HG02938 (cell line): ENCODE measurements around the gene AATF.

Experiments
- ATAC-seq: cut with Tn5 transposase; IDR thresholded peaks from one replicate; pipeline ENCODE4 v1.9.1; 2021; ENCODE audit warnings: mild to moderate bottlenecking, moderate library complexity; ENCODE audit not compliant: unreplicated experiment

The AATF gene

GRCh38 chr17:37041932-37042331, 93.2 kb downstream of the AATF start:
- no peak for ATAC-seq

GRCh38 chr17:37043201-37043600, 94.4 kb downstream of the AATF start:
- ATAC-seq: no peak

GRCh38 chr17:37045351-37045922, 96.7 kb downstream of the AATF start:
- no peak for ATAC-seq

- ATAC-seq: no peak
Observed at GRCh38 chr17:37047631-37048104, 98.9 kb downstream of the AATF start.

GRCh38 chr17:37048811-37049210, 100.1 kb downstream of the AATF start:
- no peak for ATAC-seq

GRCh38 chr17:37050920-37051319, 102.2 kb downstream of the AATF start:
- no peak for ATAC-seq

GRCh38 chr17:37051381-37051780, 102.6 kb downstream of the AATF start:
- no peak for ATAC-seq

- no peak for ATAC-seq
Observed at GRCh38 chr17:37051833-37052232, 103.1 kb downstream of the AATF start.

- no peak for ATAC-seq
Observed at GRCh38 chr17:37052450-37052849, 103.7 kb downstream of the AATF start.

- ATAC-seq: no peak
Observed at GRCh38 chr17:37054894-37055293, 106.1 kb downstream of the AATF start.

GRCh38 chr17:37056622-37057021, 107.9 kb downstream of the AATF start:
- ATAC-seq: no peak

GRCh38 chr17:37059493-37059892, 110.7 kb downstream of the AATF start:
- ATAC-seq: no peak

GRCh38 chr17:37060094-37060493, 111.3 kb downstream of the AATF start:
- ATAC-seq: no peak

- no peak for ATAC-seq
Observed at GRCh38 chr17:37060928-37061327, 112.2 kb downstream of the AATF start.

- no peak for ATAC-seq
Observed at GRCh38 chr17:37062021-37062420, 113.3 kb downstream of the AATF start.

GRCh38 chr17:37064206-37064605, 115.5 kb downstream of the AATF start:
- no peak for ATAC-seq

- no peak for ATAC-seq
Observed at GRCh38 chr17:37064956-37065355, 116.2 kb downstream of the AATF start.

GRCh38 chr17:37065486-37066321, 117.0 kb downstream of the AATF start:
- no peak for ATAC-seq

- no peak for ATAC-seq
Observed at GRCh38 chr17:37066322-37067255, 117.8 kb downstream of the AATF start.

- no peak for ATAC-seq
Observed at GRCh38 chr17:37067555-37068111, 118.9 kb downstream of the AATF start.

- ATAC-seq: no peak
Observed at GRCh38 chr17:37068266-37068665, 119.5 kb downstream of the AATF start.
